Measurements from ENCODE around the gene IFNA7.
"Not testable (repeated sequence)": the region's sequence is repeated elsewhere in the genome, so short reads cannot be mapped to it uniquely, and the experiment has no call there.

GRCh38 chr9:21213411-21214326 is 11.7 kb upstream of the IFNA7 start:
- not testable (repeated sequence) for TF ChIP-seq POLR2A, CTCF (IDR thresholded peaks at IDR 0.05)
